BJ (cell line): ENCODE data around the gene UBN1. TPM values are rescaled to one million over a fixed set of nuclear protein-coding genes. Genes with fewer than 3 reads are reported as not detected.

Experiments
- CTCF ChIA-PET: fragments of 350-600 bp; formaldehyde crosslinking; extraction: SDS; loops from one replicate; lab custom pipeline; 2021; ENCODE audit warnings: antibody characterized with exemption, inconsistent platforms; lab: Yijun Ruan, JAX
- POLR2A ChIA-PET: fragments of 300-600 bp; sonication (Branson Sonifier 250); formaldehyde crosslinking; extraction: SDS; loops from one replicate; lab custom pipeline; 2021; ENCODE audit warnings: antibody characterized with exemption; lab: Charles Lee
- DNase-seq: peaks from one replicate; pipeline ENCODE4 v3.0.0-alpha.2; 2011; ENCODE audit warnings: low read depth
- H3K27me3 ChIP-seq: 2 replicates; pipeline ENCODE4 v1.6.0; 2011; ENCODE audit warnings: low read length; ENCODE audit not compliant: control insufficient read depth, insufficient read depth
- H3K36me3 ChIP-seq: 2 replicates; pipeline ENCODE4 v1.5.1; 2011; ENCODE audit warnings: low read length; ENCODE audit not compliant: control insufficient read depth, insufficient read depth
- H3K4me3 ChIP-seq: 2 replicates; pipeline ENCODE4 v1.5.1; 2011; ENCODE audit warnings: low read depth, mild to moderate bottlenecking, control low read depth, low read length
- polyA plus RNA-seq: library from polyadenylated mRNA; depleted of rRNA; stranded (reverse); fragments of >200 nt; gene quantifications from 2 replicates; pipeline ENCODE4 v1.2.3, GENCODE V29; 2011
- TF ChIP-seq, protein P1 (sequence below): IDR thresholded peaks from 2 replicates; pipeline ENCODE4 v1.5.1; 2011; ENCODE audit warnings: low read depth, mild to moderate bottlenecking, control low read depth, inconsistent platforms, low read length, moderate library complexity; ENCODE audit not compliant: insufficient read depth

UBN1 gene
- polyA plus RNA-seq, 1 experiment, result 11.2 TPM

DNA sequence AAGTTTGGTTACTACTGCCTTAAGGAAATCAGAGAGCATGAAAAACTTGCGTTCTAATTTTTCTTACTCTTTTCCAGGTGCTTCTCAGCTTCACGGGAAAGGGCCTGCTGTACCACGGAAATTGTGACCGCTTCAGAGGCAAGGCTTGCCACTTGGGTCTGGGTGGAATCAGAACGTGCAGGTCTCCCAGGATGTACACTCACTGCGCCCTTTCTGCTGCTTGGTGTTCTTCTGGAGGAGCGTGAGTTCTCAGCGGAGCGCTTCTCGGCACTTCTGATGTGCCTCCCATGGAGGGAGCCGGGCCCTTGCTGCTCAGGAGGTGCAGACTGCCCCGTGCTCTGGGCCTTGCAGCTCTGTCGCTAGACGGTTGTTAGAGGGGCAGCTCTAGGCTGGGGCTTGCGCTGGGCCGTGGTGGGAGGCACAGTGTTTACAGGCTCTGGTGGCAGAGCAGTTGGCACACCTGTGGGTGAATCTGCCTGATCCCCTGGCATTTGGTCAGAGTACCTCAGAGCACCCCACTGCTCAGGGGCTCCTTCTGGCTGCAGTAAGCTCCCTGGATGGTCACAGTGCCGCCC, 32.8 kb downstream of the UBN1 start:
- peaks cover 52% of the 10 kb centered on the region for H3K36me3 ChIP-seq
- TF ChIP-seq, protein P1, sequence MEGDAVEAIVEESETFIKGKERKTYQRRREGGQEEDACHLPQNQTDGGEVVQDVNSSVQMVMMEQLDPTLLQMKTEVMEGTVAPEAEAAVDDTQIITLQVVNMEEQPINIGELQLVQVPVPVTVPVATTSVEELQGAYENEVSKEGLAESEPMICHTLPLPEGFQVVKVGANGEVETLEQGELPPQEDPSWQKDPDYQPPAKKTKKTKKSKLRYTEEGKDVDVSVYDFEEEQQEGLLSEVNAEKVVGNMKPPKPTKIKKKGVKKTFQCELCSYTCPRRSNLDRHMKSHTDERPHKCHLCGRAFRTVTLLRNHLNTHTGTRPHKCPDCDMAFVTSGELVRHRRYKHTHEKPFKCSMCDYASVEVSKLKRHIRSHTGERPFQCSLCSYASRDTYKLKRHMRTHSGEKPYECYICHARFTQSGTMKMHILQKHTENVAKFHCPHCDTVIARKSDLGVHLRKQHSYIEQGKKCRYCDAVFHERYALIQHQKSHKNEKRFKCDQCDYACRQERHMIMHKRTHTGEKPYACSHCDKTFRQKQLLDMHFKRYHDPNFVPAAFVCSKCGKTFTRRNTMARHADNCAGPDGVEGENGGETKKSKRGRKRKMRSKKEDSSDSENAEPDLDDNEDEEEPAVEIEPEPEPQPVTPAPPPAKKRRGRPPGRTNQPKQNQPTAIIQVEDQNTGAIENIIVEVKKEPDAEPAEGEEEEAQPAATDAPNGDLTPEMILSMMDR, result no peak
- ChIA-PET CTCF (interaction anchor here (1.0 kb wide), 1 partner anchor 13 kb away, joined by 3 read pairs; no protein-coding TSS in a partner anchor), POLR2A (no interaction called here)
- H3K27me3 ChIP-seq, result no peaks in the 10 kb centered on the region
- H3K4me3 ChIP-seq, result no peak overlapping the region
- DNase-seq, result no peak

DNA sequence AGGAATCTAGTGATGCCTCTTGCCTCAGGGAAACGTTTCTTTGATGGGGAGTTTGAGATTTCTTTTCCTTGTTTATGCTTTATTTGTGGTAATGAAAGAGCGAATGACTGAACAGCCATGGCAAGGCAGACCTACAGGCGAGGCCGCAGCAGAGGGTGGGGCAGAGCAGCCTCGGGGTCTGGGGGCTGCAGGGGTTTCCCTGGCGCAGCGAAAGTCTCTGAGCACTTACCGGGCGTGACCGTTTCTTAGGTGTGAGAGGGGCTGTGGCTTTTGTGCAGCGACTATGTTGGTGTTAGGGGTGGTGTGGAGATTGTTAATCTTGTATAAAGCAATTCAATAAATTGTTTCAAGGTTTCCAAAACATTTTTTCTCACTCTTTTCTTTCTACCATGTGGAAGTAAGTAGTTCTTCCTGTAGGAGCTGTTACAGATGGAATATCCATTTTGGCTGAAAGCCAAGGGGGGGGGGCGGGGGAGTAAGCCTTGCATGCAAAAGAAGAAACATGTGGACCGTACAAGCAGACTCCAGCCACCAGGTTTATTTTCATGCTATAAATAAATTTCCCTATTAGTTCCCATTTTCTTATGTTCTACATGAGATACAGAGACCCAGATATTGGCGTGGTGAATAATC, 34.8 kb downstream of the UBN1 start:
- Histone ChIP-seq H3K4me3 (no peak overlapping the region), H3K36me3 (peaks cover 46% of the 10 kb centered on the region), H3K27me3 (no peaks in the 10 kb centered on the region)
- ChIA-PET POLR2A (no interaction called here), CTCF (no interaction called here)
- TF ChIP-seq, protein P1, result no peak
- no peak for DNase-seq

- ChIA-PET CTCF (no interaction called here), POLR2A (no interaction called here)
- DNase-seq, result peak; percentile 14
- Histone ChIP-seq H3K36me3 (peaks cover 42% of the 10 kb centered on the region), H3K4me3 (no peak overlapping the region), H3K27me3 (no peaks in the 10 kb centered on the region)
- TF ChIP-seq, protein P1, result no peak
Measured at GRCh38 chr16:4882633-4883285, 35.5 kb downstream of the UBN1 start.

DNA sequence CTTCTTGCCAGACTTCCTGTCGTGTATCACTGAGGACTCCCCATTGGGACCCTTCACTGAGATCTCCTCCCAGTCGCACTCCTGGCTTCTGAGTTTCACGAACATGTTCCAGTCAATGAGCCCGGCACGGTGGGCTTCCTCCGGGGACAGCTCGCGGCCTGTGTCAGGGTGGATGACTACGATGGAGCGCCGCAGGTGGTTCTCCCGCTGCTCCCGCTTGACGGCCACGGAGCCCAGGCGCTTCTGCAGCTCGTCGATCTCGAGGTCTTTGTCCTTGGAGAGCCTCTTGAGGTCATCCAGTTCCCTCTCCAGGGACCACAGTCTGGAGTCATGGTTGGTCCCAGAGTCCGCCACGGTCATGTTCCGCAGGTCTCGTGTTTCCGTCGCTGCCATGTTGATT, 36.2 kb downstream of the UBN1 start:
- Histone ChIP-seq H3K36me3 (peaks cover 36% of the 10 kb centered on the region), H3K4me3 (no peak overlapping the region), H3K27me3 (no peaks in the 10 kb centered on the region)
- ChIA-PET CTCF (interaction anchor here (1.6 kb wide), 1 partner anchor 21 kb away, joined by 3 read pairs; no protein-coding TSS in a partner anchor), POLR2A (no interaction called here)
- TF ChIP-seq, protein P1, result no peak
- DNase-seq, result no peak

DNA sequence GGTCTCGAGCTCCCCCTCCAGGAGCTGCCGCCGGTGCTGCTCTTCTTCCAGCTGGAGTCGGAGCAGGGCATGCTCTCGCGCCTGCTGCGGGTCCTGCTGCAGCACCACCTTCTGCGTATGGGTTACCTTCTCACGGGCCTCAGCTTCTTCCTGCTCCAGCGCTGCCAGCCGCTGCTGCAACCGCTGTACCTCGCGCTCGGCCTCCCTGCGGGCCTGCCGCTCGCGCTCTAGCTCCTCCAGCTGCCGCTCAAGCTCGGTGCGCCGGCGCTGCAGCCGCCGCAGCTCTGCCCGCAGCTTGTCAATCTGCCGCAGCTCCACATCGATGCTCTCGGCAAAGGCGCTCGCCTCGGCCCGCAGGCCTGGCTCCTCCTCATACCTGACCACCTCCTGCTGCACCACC, 36.9 kb downstream of the UBN1 start:
- no peaks in the 10 kb centered on the region for H3K27me3 ChIP-seq
- CTCF ChIA-PET, result interaction anchor here (1.6 to 1.8 kb wide), 2 partner anchors 10 to 22 kb away, joined by 3 to 4 read pairs; no protein-coding TSS in a partner anchor
- TF ChIP-seq, protein P1, result no peak
- H3K4me3 ChIP-seq, result no peak overlapping the region
- no peak for DNase-seq
- H3K36me3 ChIP-seq, result peaks cover 35% of the 10 kb centered on the region
- POLR2A ChIA-PET, result no interaction called here
